ENCODE measurements around the gene DISP2. TPM values are rescaled to one million over a fixed set of nuclear protein-coding genes. Genes with fewer than 3 reads are reported as not detected.

The DISP2 gene
- total and polyA plus RNA-seq, 2 experiments from 2014 or later = 1.3 to 2.2 TPM

DNA sequence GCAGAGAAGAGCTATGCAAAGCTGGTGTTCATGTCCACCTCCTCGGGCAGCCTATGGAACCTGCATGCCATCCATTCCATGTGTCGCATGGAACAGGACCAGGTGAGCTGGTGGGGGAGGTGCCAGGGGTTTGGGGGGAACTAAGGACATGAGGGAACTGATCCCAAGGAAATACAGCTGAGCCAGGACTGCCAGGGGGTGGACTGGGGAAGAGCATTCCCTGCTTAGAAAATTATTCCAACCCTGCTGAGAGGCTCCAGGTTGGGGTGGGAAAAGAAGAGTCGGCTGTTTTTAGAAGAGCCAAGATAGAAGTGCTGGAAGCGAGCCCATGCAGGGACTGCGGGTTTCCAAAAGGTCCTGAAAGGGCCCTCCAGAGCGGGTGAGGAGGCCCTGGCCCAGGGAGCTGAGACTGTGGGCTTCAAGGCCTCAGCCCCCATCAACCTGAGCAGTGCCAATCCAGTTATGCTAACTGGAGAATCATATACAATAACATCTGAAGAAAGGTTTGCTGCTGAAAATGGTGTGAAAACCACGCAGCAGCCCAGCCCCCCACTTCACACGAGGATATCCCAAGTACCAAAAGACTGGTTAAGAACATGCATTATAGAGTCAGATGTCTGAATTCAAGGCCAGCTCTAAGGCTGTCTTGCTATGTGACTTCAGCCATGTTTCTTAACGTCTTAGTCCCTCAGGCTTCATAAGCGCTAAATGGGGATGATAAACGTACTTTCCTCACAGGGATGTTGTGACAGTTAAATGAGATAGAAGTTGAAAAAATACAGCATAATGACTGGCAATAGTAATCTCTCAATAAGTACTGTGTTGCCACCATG lies 7.8 kb downstream of the DISP2 start:
- peaks cover 11% of the 10 kb centered on the region for H3K4me1 Mint-ChIP-seq
- Histone ChIP-seq H2AFZ (no peak overlapping the region), H4K20me1 (replicated peaks; ENCODE audit: insufficient read depth) (no peaks in the 10 kb centered on the region), H3K4me1 (ENCODE audit: insufficient read depth) (no peaks in the 10 kb centered on the region; the same call in 1 of the 2 replicates), H3K9me2 (ENCODE audit: insufficient read depth) (no peaks in the 10 kb centered on the region), H3K36me3 (ENCODE audit: insufficient read depth) (no peaks in the 10 kb centered on the region), H3K27me3 (ENCODE audit: insufficient read depth) (peaks cover 28% of the 10 kb centered on the region), H3K79me2 (replicated peaks; ENCODE audit: insufficient read depth) (no peaks in the 10 kb centered on the region), H3K27ac (ENCODE audit: low read depth) (no peak overlapping the region), H3F3A (replicated peaks; ENCODE audit: low read depth) (0 out of 2 replicates have a peak, but pooled peaks cover 3% of the 10 kb centered on the region), H3K4me2 (no peak overlapping the region), H3K4me3 (no peak overlapping the region)
- DNase-seq (ENCODE audit: low spot score) (no peak), ATAC-seq (no peak)
- H3K36me3 Mint-ChIP-seq (ENCODE audit: low read depth) = no peaks in the 10 kb centered on the region; the same call in 2 of the 3 replicates
- no peak overlapping the region for H3K4me3 Mint-ChIP-seq
- H3K27me3 Mint-ChIP-seq (ENCODE audit: insufficient read depth, low read depth, poor library complexity) = peaks cover 32% of the 10 kb centered on the region
- H3K27ac Mint-ChIP-seq = no peak overlapping the region
- no peak for TF ChIP-seq JUNB (IDR thresholded peaks at IDR 0.05; ENCODE audit: unreplicated experiment)
- TF ChIP-seq, protein P1, sequence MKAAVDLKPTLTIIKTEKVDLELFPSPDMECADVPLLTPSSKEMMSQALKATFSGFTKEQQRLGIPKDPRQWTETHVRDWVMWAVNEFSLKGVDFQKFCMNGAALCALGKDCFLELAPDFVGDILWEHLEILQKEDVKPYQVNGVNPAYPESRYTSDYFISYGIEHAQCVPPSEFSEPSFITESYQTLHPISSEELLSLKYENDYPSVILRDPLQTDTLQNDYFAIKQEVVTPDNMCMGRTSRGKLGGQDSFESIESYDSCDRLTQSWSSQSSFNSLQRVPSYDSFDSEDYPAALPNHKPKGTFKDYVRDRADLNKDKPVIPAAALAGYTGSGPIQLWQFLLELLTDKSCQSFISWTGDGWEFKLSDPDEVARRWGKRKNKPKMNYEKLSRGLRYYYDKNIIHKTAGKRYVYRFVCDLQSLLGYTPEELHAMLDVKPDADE (IDR thresholded peaks at IDR 0.05) = no peak
- TF ChIP-seq, protein P2, sequence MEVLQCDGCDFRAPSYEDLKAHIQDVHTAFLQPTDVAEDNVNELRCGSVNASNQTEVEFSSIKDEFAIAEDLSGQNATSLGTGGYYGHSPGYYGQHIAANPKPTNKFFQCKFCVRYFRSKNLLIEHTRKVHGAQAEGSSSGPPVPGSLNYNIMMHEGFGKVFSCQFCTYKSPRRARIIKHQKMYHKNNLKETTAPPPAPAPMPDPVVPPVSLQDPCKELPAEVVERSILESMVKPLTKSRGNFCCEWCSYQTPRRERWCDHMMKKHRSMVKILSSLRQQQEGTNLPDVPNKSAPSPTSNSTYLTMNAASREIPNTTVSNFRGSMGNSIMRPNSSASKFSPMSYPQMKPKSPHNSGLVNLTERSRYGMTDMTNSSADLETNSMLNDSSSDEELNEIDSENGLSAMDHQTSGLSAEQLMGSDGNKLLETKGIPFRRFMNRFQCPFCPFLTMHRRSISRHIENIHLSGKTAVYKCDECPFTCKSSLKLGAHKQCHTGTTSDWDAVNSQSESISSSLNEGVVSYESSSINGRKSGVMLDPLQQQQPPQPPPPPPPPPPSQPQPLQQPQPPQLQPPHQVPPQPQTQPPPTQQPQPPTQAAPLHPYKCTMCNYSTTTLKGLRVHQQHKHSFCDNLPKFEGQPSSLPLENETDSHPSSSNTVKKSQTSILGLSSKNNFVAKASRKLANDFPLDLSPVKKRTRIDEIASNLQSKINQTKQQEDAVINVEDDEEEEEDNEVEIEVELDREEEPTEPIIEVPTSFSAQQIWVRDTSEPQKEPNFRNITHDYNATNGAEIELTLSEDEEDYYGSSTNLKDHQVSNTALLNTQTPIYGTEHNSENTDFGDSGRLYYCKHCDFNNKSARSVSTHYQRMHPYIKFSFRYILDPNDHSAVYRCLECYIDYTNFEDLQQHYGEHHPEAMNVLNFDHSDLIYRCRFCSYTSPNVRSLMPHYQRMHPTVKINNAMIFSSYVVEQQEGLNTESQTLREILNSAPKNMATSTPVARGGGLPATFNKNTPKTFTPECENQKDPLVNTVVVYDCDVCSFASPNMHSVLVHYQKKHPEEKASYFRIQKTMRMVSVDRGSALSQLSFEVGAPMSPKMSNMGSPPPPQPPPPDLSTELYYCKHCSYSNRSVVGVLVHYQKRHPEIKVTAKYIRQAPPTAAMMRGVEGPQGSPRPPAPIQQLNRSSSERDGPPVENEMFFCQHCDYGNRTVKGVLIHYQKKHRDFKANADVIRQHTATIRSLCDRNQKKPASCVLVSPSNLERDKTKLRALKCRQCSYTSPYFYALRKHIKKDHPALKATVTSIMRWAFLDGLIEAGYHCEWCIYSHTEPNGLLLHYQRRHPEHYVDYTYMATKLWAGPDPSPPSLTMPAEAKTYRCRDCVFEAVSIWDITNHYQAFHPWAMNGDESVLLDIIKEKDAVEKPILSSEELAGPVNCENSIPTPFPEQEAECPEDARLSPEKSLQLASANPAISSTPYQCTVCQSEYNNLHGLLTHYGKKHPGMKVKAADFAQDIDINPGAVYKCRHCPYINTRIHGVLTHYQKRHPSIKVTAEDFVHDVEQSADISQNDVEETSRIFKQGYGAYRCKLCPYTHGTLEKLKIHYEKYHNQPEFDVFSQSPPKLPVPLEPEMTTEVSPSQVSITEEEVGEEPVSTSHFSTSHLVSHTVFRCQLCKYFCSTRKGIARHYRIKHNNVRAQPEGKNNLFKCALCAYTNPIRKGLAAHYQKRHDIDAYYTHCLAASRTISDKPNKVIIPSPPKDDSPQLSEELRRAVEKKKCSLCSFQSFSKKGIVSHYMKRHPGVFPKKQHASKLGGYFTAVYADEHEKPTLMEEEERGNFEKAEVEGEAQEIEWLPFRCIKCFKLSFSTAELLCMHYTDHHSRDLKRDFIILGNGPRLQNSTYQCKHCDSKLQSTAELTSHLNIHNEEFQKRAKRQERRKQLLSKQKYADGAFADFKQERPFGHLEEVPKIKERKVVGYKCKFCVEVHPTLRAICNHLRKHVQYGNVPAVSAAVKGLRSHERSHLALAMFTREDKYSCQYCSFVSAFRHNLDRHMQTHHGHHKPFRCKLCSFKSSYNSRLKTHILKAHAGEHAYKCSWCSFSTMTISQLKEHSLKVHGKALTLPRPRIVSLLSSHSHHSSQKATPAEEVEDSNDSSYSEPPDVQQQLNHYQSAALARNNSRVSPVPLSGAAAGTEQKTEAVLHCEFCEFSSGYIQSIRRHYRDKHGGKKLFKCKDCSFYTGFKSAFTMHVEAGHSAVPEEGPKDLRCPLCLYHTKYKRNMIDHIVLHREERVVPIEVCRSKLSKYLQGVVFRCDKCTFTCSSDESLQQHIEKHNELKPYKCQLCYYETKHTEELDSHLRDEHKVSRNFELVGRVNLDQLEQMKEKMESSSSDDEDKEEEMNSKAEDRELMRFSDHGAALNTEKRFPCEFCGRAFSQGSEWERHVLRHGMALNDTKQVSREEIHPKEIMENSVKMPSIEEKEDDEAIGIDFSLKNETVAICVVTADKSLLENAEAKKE (CRISPR knock-in tag; IDR thresholded peaks at IDR 0.05) = no peak
- peaks cover 2% of the 10 kb centered on the region; the same call in 1 of the 3 replicates for H3K9me3 Mint-ChIP-seq

Measured in GM23338 (cell line).